Left lobe of liver (tissue), 2 donors: ENCODE measurements around the gene TMEM141. TPM values are rescaled to one million over a fixed set of nuclear protein-coding genes. Genes with fewer than 3 reads are reported as not detected.
"Not testable (repeated sequence)": the region's sequence is repeated elsewhere in the genome, so short reads cannot be mapped to it uniquely, and the experiment has no call there.

Experiments used
- ATAC-seq: fragments of 200-7000 bp; cut with Tn5 transposase; one replicate; pipeline ENCODE4 v1.9.1; 2020; ENCODE audit warnings: mild to moderate bottlenecking, moderate library complexity
- DNase-seq: peaks from one replicate; pipeline ENCODE4 v3.0.0-alpha.2; 2020; ENCODE audit warnings: low spot score
- total RNA-seq: library from RNA; stranded (reverse); gene quantifications from one replicate; pipeline ENCODE4 v1.2.1, GENCODE V29; 2021
- donor health status: DM: no; HTN: no; CAD: no; lungs with moderate emphysema.
- donor health status: DM: no; HTN: yes; CAD: no.

TMEM141 gene
- total RNA-seq, 1 donor from 2014 or later: 55.1 TPM

- DNase-seq (no peak), ATAC-seq (peak; percentile 68)
These were observed 21.4 kb upstream of the TMEM141 start for GRCh38 chr9:136769710-136770191.

- no peak for ATAC-seq
- DNase-seq: no peak
These were observed 19.2 kb upstream of the TMEM141 start for GRCh38 chr9:136771907-136772415.

GRCh38 chr9:136773386-136774044, 17.6 kb upstream of the TMEM141 start:
- DNase-seq (peak; percentile 47), ATAC-seq (peak; percentile 68)

GRCh38 chr9:136774416-136775045, 16.6 kb upstream of the TMEM141 start:
- no peak for ATAC-seq
- no peak for DNase-seq

GRCh38 chr9:136775191-136775590, 16.0 kb upstream of the TMEM141 start:
- ATAC-seq: no peak

GRCh38 chr9:136776947-136777346, 14.2 kb upstream of the TMEM141 start:
- DNase-seq (no peak), ATAC-seq (no peak)

More at GRCh38 chr9:136775191-136775590, 16.0 kb upstream of the TMEM141 start:
- DNase-seq: no peak

GRCh38 chr9:136777359-136777758, 13.8 kb upstream of the TMEM141 start:
- no peak for DNase-seq
- ATAC-seq: no peak

GRCh38 chr9:136779808-136780207, 11.3 kb upstream of the TMEM141 start:
- ATAC-seq (no peak), DNase-seq (no peak)

GRCh38 chr9:136782452-136782851, 8.7 kb upstream of the TMEM141 start:
- DNase-seq: no peak
- no peak for ATAC-seq

GRCh38 chr9:136784249-136784996, 6.7 kb upstream of the TMEM141 start:
- no peak for ATAC-seq

GRCh38 chr9:136784997-136785361, 6.2 kb upstream of the TMEM141 start:
- DNase-seq (no peak), ATAC-seq (no peak)

More at GRCh38 chr9:136784249-136784996, 6.7 kb upstream of the TMEM141 start:
- no peak for DNase-seq

GRCh38 chr9:136785565-136786355, 5.4 kb upstream of the TMEM141 start:
- not testable (repeated sequence) for DNase-seq
- peak; percentile 24 for ATAC-seq

- ATAC-seq: no peak
- no peak for DNase-seq
These were observed 4.7 kb upstream of the TMEM141 start for GRCh38 chr9:136786451-136786850.

- not testable (repeated sequence) for ATAC-seq, DNase-seq
These were observed 4.2 kb upstream of the TMEM141 start for GRCh38 chr9:136786983-136787382.

- peak; percentile 73 for DNase-seq
- ATAC-seq: peak; percentile 36
These were observed 3.3 kb upstream of the TMEM141 start for GRCh38 chr9:136787690-136788400.

GRCh38 chr9:136788644-136789522, 2.3 kb upstream of the TMEM141 start:
- not testable (repeated sequence) for DNase-seq, ATAC-seq

- no peak for ATAC-seq
These were observed 1.6 kb upstream of the TMEM141 start for GRCh38 chr9:136789523-136789937.

GRCh38 chr9:136791516-136792276, 552 bp downstream of the TMEM141 start:
- peak; percentile 52 for ATAC-seq
- DNase-seq: peak; percentile 81

More at GRCh38 chr9:136789523-136789937, 1.6 kb upstream of the TMEM141 start:
- no peak for DNase-seq
